BLaER1 treated with 17β-estradiol and CSF1 and Interleukin-3, amounts not matched to agents 10 nM and 100 nM (cell line): Measurements from ENCODE around the gene MPI.

Experiments used
- H3K27ac ChIP-seq, 11 experiments: shearing (Covaris generic); formaldehyde crosslinking; 2 replicates each; pipeline ENCODE4 v1.8.1; 2022
- H3K27me3 ChIP-seq, 11 experiments: shearing (Covaris generic); formaldehyde crosslinking; 2 replicates each; pipeline ENCODE4 v1.8.1; 2022
- H3K36me3 ChIP-seq, 11 experiments: shearing (Covaris generic); formaldehyde crosslinking; 2 replicates each; pipeline ENCODE4 v1.8.1; 2022
- H3K4me1 ChIP-seq, 10 experiments: shearing (Covaris generic); formaldehyde crosslinking; 2 replicates each; pipeline ENCODE4 v1.8.1; 2022
- H3K4me2 ChIP-seq, 11 experiments: shearing (Covaris generic); formaldehyde crosslinking; 2 replicates each; pipeline ENCODE4 v1.8.1; 2022
- H3K4me3 ChIP-seq, 10 experiments: shearing (Covaris generic); formaldehyde crosslinking; 2 replicates each; pipeline ENCODE4 v1.8.1; 2022
- H3K9ac ChIP-seq, 11 experiments: shearing (Covaris generic); formaldehyde crosslinking; 2 replicates each; pipeline ENCODE4 v1.8.1; 2022
- H3K9me3 ChIP-seq, 11 experiments: shearing (Covaris generic); formaldehyde crosslinking; replicated peaks in 1 of 11; 2 replicates each; pipeline ENCODE4 v1.8.1; 2022
- H4K20me1 ChIP-seq, 11 experiments: shearing (Covaris generic); formaldehyde crosslinking; 2 replicates each; pipeline ENCODE4 v1.8.1; 2022
- Cebpa-rat ChIP-seq, 11 experiments: shearing (Covaris generic); IDR thresholded peaks; 2 replicates each; pipeline ENCODE4 v1.8.1; 2022

The MPI gene

GRCh38 chr15:74844319-74845207 is 45.3 kb upstream of the MPI start:
- H4K20me1 ChIP-seq: peaks cover 0 to 47% (median 11%) of the 10 kb centered on the region in 11 experiments; a peak in 11 of 22 replicates
- H3K4me2 ChIP-seq: peak overlapping the region; percentile 85 to 99 (median 93)
- H3K4me3 ChIP-seq: peak overlapping the region in 6 of 10 experiments; percentile 79 to 85 (median 82); a peak in 9 of 20 replicates
- H3K9ac ChIP-seq: peak overlapping the region; percentile 81 to 93 (median 89)
- H3K4me1 ChIP-seq: peaks cover 73 to 85% (median 81%) of the 10 kb centered on the region in 10 experiments
- no peaks in the 10 kb centered on the region for H3K9me3 ChIP-seq
- H3K27me3 ChIP-seq: no peaks in the 10 kb centered on the region
- TF ChIP-seq Cebpa-rat (IDR thresholded peaks at IDR 0.05): no peak
- peaks cover 37 to 69% (median 45%) of the 10 kb centered on the region in 11 experiments for H3K36me3 ChIP-seq
- peak overlapping the region; percentile 33 to 99 (median 91); a peak in 21 of 22 replicates for H3K27ac ChIP-seq

DNA sequence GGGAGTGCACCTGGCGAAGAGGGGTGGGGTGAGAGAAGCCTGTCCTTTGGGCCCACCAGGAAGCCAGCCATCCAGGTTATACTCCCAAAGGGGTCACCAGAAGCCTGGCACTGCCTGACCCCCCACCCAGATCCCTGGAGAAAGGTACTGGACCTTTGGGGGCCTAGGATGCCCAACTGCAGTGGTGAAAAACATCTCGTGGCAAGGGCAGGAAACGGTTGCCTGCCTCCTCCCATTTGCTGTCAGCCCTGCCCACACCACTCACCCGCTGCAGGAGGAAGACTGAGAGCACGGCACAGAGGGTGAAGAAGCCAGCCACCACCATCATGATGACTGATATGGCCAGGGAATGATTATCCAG is 44.7 kb upstream of the MPI start:
- no peaks in the 10 kb centered on the region for H3K9me3 ChIP-seq
- H3K4me1 ChIP-seq: peaks cover 67 to 79% (median 75%) of the 10 kb centered on the region in 10 experiments
- peak overlapping the region; percentile 85 to 99 (median 93) for H3K4me2 ChIP-seq
- H4K20me1 ChIP-seq: peaks cover 0 to 44% (median 10%) of the 10 kb centered on the region in 11 experiments; a peak in 11 of 22 replicates
- H3K4me3 ChIP-seq: peak overlapping the region in 1 of 10 experiments; percentile 18; a peak in 2 of 20 replicates
- H3K27me3 ChIP-seq: no peaks in the 10 kb centered on the region
- H3K36me3 ChIP-seq: peaks cover 43 to 69% (median 50%) of the 10 kb centered on the region in 11 experiments
- TF ChIP-seq Cebpa-rat (IDR thresholded peaks at IDR 0.05): no peak
- peak overlapping the region; percentile 33 to 99 (median 91); a peak in 20 of 22 replicates for H3K27ac ChIP-seq
- H3K9ac ChIP-seq: peak overlapping the region; percentile 81 to 93 (median 89); a peak in 20 of 22 replicates

DNA sequence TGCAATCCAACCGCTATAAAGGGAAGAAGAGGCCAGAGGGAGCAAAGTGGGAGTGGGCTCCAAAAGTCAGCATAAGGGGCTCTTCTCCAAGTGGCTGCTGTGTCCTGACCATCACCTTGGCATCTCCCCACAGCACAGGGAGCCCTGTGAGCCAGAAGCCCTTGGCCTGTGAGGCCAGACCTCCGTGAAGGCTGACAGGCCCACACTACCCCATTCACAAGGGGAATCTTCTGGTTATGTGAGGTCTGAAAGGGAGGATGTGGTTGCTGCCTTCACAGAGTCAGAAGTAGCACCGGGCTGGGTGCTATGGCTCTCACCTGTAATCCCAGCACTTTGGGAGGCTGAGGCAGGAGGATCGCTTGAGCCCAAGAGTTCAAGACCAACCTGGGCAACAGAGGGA is 44.3 kb upstream of the MPI start:
- H3K4me2 ChIP-seq: peak overlapping the region; percentile 85 to 99 (median 93)
- H3K36me3 ChIP-seq: peaks cover 46 to 69% (median 53%) of the 10 kb centered on the region in 11 experiments
- H3K9ac ChIP-seq: peak overlapping the region; percentile 61 to 93 (median 88); a peak in 20 of 22 replicates
- no peak for TF ChIP-seq Cebpa-rat (IDR thresholded peaks at IDR 0.05)
- H4K20me1 ChIP-seq: peaks cover 0 to 44% (median 8%) of the 10 kb centered on the region in 11 experiments; a peak in 8 of 22 replicates
- H3K4me1 ChIP-seq: peaks cover 63 to 75% (median 71%) of the 10 kb centered on the region in 10 experiments
- peak overlapping the region in 10 of 11 experiments; percentile 1 to 99 (median 91); a peak in 17 of 22 replicates for H3K27ac ChIP-seq
- H3K9me3 ChIP-seq: no peaks in the 10 kb centered on the region
- no peaks in the 10 kb centered on the region for H3K27me3 ChIP-seq
- no peak overlapping the region for H3K4me3 ChIP-seq

DNA sequence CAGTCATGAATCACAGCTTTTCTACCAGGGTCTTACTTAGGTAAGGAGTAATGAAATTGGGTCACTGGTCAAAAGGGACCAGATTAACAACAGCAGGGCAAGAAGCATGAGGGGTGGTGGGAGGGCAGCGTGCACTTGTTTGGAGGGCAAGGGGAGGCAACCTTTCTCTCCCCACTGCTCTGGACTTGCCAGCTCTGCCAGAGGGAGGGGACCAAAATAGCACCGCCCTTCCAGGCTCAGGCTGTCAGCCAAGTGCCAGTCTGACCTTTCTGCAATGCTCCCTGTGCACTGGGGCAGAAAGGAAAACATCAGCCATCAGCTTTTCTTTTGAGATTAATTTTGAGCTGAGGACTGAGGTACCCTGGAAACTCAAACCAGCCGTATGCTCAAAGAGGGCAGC is 42.4 kb upstream of the MPI start:
- Histone ChIP-seq H3K27me3 (no peaks in the 10 kb centered on the region), H3K36me3 (peaks cover 65 to 83% (median 69%) of the 10 kb centered on the region in 11 experiments), H3K27ac (no peak overlapping the region), H3K4me3 (no peak overlapping the region), H3K4me2 (peak overlapping the region in 6 of 11 experiments; percentile 24 to 50 (median 38); a peak in 10 of 22 replicates), H3K4me1 (peaks cover 45 to 59% (median 53%) of the 10 kb centered on the region in 10 experiments), H3K9ac (peak overlapping the region in 5 of 11 experiments; percentile 7 to 25 (median 15); a peak in 3 of 22 replicates), H4K20me1 (peaks cover 0 to 50% (median 9%) of the 10 kb centered on the region in 11 experiments; a peak in 9 of 22 replicates), H3K9me3 (no peaks in the 10 kb centered on the region)
- TF ChIP-seq Cebpa-rat (IDR thresholded peaks at IDR 0.05): no peak

- Histone ChIP-seq H3K27me3 (no peaks in the 10 kb centered on the region), H3K36me3 (peaks cover 76 to 94% (median 90%) of the 10 kb centered on the region in 11 experiments), H3K9me3 (no peaks in the 10 kb centered on the region), H3K9ac (peak overlapping the region in 1 of 11 experiments; percentile 1; a peak in 1 of 22 replicates), H4K20me1 (peaks cover 20 to 75% (median 38%) of the 10 kb centered on the region in 11 experiments; a peak in 18 of 22 replicates), H3K27ac (no peak overlapping the region), H3K4me3 (no peak overlapping the region), H3K4me2 (no peak overlapping the region), H3K4me1 (peaks cover 38 to 64% (median 48%) of the 10 kb centered on the region in 10 experiments)
- no peak for TF ChIP-seq Cebpa-rat (IDR thresholded peaks at IDR 0.05)
Observed at GRCh38 chr15:74850393-74850792, 39.4 kb upstream of the MPI start.

DNA sequence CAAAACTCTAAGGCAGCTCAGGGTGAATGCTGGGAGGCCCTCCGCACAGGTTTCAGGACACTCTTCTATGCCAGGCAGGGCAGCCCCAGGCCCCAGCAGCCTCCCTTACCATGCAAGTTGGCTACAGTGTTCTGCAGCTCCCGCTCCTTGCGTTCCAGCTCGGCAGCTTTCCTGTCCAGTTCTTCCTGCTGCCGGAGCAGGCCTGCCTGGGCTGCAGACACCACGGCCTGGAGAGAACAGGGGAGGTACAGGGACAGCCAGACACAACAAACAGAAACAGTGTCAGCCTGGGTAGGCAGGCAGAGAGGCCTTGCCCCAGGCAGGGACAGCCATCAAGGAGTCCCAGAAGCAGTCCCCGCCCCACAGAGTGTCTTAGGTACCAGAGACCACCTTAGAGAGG is 37.9 kb upstream of the MPI start:
- H4K20me1 ChIP-seq: peaks cover 35 to 84% (median 53%) of the 10 kb centered on the region in 11 experiments; a peak in 20 of 22 replicates
- no peak for TF ChIP-seq Cebpa-rat (IDR thresholded peaks at IDR 0.05)
- no peak overlapping the region for H3K4me3 ChIP-seq
- peak overlapping the region in 1 of 11 experiments; percentile 83; a peak in 1 of 22 replicates for H3K27ac ChIP-seq
- peaks cover 66 to 84% (median 74%) of the 10 kb centered on the region in 11 experiments for H3K36me3 ChIP-seq
- H3K9me3 ChIP-seq: no peaks in the 10 kb centered on the region
- H3K9ac ChIP-seq: peak overlapping the region in 1 of 11 experiments; percentile 9; a peak in 1 of 22 replicates
- peaks cover 38 to 65% (median 52%) of the 10 kb centered on the region in 10 experiments for H3K4me1 ChIP-seq
- no peak overlapping the region for H3K4me2 ChIP-seq
- no peaks in the 10 kb centered on the region for H3K27me3 ChIP-seq

- Histone ChIP-seq H3K27me3 (no peaks in the 10 kb centered on the region), H4K20me1 (peaks cover 61 to 98% (median 78%) of the 10 kb centered on the region in 11 experiments; a peak in 20 of 22 replicates), H3K9ac (peak overlapping the region; percentile 38 to 76 (median 68); a peak in 21 of 22 replicates), H3K4me1 (peaks cover 56 to 73% (median 63%) of the 10 kb centered on the region in 10 experiments), H3K4me2 (peak overlapping the region; percentile 84 to 94 (median 88)), H3K4me3 (no peak overlapping the region; a peak in 2 of 20 replicates), H3K27ac (peak overlapping the region; percentile 52 to 83 (median 69); a peak in 20 of 22 replicates), H3K36me3 (peaks cover 43 to 61% (median 48%) of the 10 kb centered on the region in 11 experiments), H3K9me3 (no peaks in the 10 kb centered on the region)
- TF ChIP-seq Cebpa-rat (IDR thresholded peaks at IDR 0.05): no peak
Observed at GRCh38 chr15:74854453-74855022, 35.3 kb upstream of the MPI start.

GRCh38 chr15:74855857-74856256 is 34.0 kb upstream of the MPI start:
- Histone ChIP-seq H3K4me1 (peaks cover 70 to 83% (median 77%) of the 10 kb centered on the region in 10 experiments), H3K27ac (peak overlapping the region in 8 of 11 experiments; percentile 18 to 81 (median 64); a peak in 13 of 22 replicates), H3K4me2 (peak overlapping the region; percentile 84 to 94 (median 88)), H3K9me3 (no peaks in the 10 kb centered on the region), H3K27me3 (no peaks in the 10 kb centered on the region), H3K36me3 (peaks cover 30 to 50% (median 35%) of the 10 kb centered on the region in 11 experiments), H3K9ac (peak overlapping the region in 5 of 11 experiments; percentile 11 to 54 (median 42); a peak in 4 of 22 replicates), H3K4me3 (no peak overlapping the region), H4K20me1 (peaks cover 69 to 100% (median 91%) of the 10 kb centered on the region in 11 experiments; a peak in 20 of 22 replicates)
- no peak for TF ChIP-seq Cebpa-rat (IDR thresholded peaks at IDR 0.05)
